ENCODE data around the gene ATP8B1. TPM values are rescaled to one million over a fixed set of nuclear protein-coding genes. Genes with fewer than 3 reads are reported as not detected.

The ATP8B1 gene
- total RNA-seq, 1 experiment from 2014 or later, result 5.6 TPM

- ATAC-seq (no peak), DNase-seq (ENCODE audit: low spot score) (no peak)
- Mint-ChIP-seq H3K4me3 (no peak overlapping the region), H3K27me3 (ENCODE audit: low read depth) (peaks cover 47% of the 10 kb centered on the region), H3K9me3 (no peaks in the 10 kb centered on the region), H3K27ac (no peak overlapping the region), H3K36me3 (no peaks in the 10 kb centered on the region), H3K4me1 (peaks cover 31% of the 10 kb centered on the region)
- POLR2A ChIA-PET, result no interaction called here
- TF ChIP-seq GTF2I (CRISPR knock-in tag; conservative IDR thresholded peaks at IDR 0.05) (no peak), FOXJ3 (CRISPR knock-in tag; IDR thresholded peaks at IDR 0.05; ENCODE audit: borderline replicate concordance) (no peak), ZSCAN18 (CRISPR knock-in tag; IDR thresholded peaks at IDR 0.05) (no peak), NR2C2 (CRISPR knock-in tag; IDR thresholded peaks at IDR 0.05) (no peak), E2F4 (CRISPR knock-in tag; IDR thresholded peaks at IDR 0.05; ENCODE audit: borderline replicate concordance, low read depth) (no peak), ESRRA (CRISPR knock-in tag; IDR thresholded peaks at IDR 0.05; ENCODE audit: borderline replicate concordance) (no peak), NFATC4 (CRISPR knock-in tag; IDR thresholded peaks at IDR 0.05) (no peak), SOX15 (CRISPR knock-in tag; IDR thresholded peaks at IDR 0.05) (no peak), TP53 (CRISPR knock-in tag; IDR thresholded peaks at IDR 0.05) (no peak), ZNF121 (CRISPR knock-in tag; IDR thresholded peaks at IDR 0.05) (no peak), NFYB (CRISPR knock-in tag; conservative IDR thresholded peaks at IDR 0.05; ENCODE audit: low read depth) (no peak), FOXK1 (CRISPR knock-in tag; IDR thresholded peaks at IDR 0.05) (no peak), ZNF219 (CRISPR knock-in tag; IDR thresholded peaks at IDR 0.05; ENCODE audit: borderline replicate concordance) (no peak), AR (CRISPR knock-in tag; IDR thresholded peaks at IDR 0.05) (no peak), TEAD4 (CRISPR knock-in tag; IDR thresholded peaks at IDR 0.05) (no peak), CREB1 (CRISPR knock-in tag; IDR thresholded peaks at IDR 0.05) (no peak), ZNF396 (CRISPR knock-in tag; IDR thresholded peaks at IDR 0.05; ENCODE audit: borderline replicate concordance) (no peak), NFE2L1 (CRISPR knock-in tag; IDR thresholded peaks at IDR 0.05) (no peak)
- TF ChIP-seq, protein P1, sequence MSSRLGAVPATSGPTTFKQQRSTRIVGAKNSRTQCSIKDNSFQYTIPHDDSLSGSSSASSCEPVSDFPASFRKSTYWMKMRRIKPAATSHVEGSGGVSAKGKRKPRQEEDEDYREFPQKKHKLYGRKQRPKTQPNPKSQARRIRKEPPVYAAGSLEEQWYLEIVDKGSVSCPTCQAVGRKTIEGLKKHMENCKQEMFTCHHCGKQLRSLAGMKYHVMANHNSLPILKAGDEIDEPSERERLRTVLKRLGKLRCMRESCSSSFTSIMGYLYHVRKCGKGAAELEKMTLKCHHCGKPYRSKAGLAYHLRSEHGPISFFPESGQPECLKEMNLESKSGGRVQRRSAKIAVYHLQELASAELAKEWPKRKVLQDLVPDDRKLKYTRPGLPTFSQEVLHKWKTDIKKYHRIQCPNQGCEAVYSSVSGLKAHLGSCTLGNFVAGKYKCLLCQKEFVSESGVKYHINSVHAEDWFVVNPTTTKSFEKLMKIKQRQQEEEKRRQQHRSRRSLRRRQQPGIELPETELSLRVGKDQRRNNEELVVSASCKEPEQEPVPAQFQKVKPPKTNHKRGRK (CRISPR knock-in tag; IDR thresholded peaks at IDR 0.05; ENCODE audit: borderline replicate concordance), result no peak
- CTCF ChIA-PET, result no interaction called here
These were observed 1.4 kb upstream of the ATP8B1 start for GRCh38 chr18:57804557-57804956.
